ENCODE measurements around the gene VSIG4.

- TF ChIP-seq, protein P1, sequence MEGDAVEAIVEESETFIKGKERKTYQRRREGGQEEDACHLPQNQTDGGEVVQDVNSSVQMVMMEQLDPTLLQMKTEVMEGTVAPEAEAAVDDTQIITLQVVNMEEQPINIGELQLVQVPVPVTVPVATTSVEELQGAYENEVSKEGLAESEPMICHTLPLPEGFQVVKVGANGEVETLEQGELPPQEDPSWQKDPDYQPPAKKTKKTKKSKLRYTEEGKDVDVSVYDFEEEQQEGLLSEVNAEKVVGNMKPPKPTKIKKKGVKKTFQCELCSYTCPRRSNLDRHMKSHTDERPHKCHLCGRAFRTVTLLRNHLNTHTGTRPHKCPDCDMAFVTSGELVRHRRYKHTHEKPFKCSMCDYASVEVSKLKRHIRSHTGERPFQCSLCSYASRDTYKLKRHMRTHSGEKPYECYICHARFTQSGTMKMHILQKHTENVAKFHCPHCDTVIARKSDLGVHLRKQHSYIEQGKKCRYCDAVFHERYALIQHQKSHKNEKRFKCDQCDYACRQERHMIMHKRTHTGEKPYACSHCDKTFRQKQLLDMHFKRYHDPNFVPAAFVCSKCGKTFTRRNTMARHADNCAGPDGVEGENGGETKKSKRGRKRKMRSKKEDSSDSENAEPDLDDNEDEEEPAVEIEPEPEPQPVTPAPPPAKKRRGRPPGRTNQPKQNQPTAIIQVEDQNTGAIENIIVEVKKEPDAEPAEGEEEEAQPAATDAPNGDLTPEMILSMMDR (conservative IDR thresholded peaks at IDR 0.05; ENCODE audit: low read depth, low read length) = no peak
- TF ChIP-seq EZH2 (IDR thresholded peaks at IDR 0.05; ENCODE audit: low read length, unreplicated experiment) = no peak
These were observed 20.6 kb downstream of the VSIG4 start for GRCh38 chrX:66019310-66019652.

All from PC-3 (cell line).